Measurements from ENCODE around the gene UGGT1.

UGGT1 gene

GRCh38 chr2:128195435-128195984 is 104.5 kb downstream of the UGGT1 start:
- no peak for TF ChIP-seq CTCF (IDR thresholded peaks at IDR 0.05)
- Mint-ChIP-seq H3K27ac (no peak overlapping the region), H3K9me3 (no peaks in the 10 kb centered on the region), H3K4me3 (no peak overlapping the region), H3K27me3 (ENCODE audit: low read depth, poor library complexity) (peaks cover 2% of the 10 kb centered on the region), H3K4me1 (peaks cover 21% of the 10 kb centered on the region), H3K36me3 (ENCODE audit: low read depth) (peaks cover 36% of the 10 kb centered on the region)
- DNase-seq: no peak

GRCh38 chr2:128196026-128196425 is 105.0 kb downstream of the UGGT1 start:
- no peak for TF ChIP-seq CTCF (IDR thresholded peaks at IDR 0.05)
- Mint-ChIP-seq H3K27me3 (ENCODE audit: low read depth, poor library complexity) (peaks cover 2% of the 10 kb centered on the region), H3K36me3 (ENCODE audit: low read depth) (peaks cover 31% of the 10 kb centered on the region), H3K4me1 (peaks cover 21% of the 10 kb centered on the region), H3K27ac (peak overlapping the region; percentile 12), H3K4me3 (no peak overlapping the region), H3K9me3 (no peaks in the 10 kb centered on the region)
- DNase-seq: no peak

- Mint-ChIP-seq H3K27me3 (ENCODE audit: low read depth, poor library complexity) (peaks cover 2% of the 10 kb centered on the region), H3K4me1 (peaks cover 21% of the 10 kb centered on the region), H3K4me3 (no peak overlapping the region), H3K27ac (peak overlapping the region; percentile 12), H3K9me3 (no peaks in the 10 kb centered on the region), H3K36me3 (ENCODE audit: low read depth) (peaks cover 27% of the 10 kb centered on the region)
- TF ChIP-seq CTCF (IDR thresholded peaks at IDR 0.05): no peak
- DNase-seq: no peak
Measured at GRCh38 chr2:128196471-128196931, 105.5 kb downstream of the UGGT1 start.

- no peak for DNase-seq
- Mint-ChIP-seq H3K4me1 (peaks cover 21% of the 10 kb centered on the region), H3K27me3 (ENCODE audit: low read depth, poor library complexity) (peaks cover 2% of the 10 kb centered on the region), H3K9me3 (no peaks in the 10 kb centered on the region), H3K27ac (no peak overlapping the region), H3K36me3 (ENCODE audit: low read depth) (peaks cover 23% of the 10 kb centered on the region), H3K4me3 (no peak overlapping the region)
- no peak for TF ChIP-seq CTCF (IDR thresholded peaks at IDR 0.05)
Measured at GRCh38 chr2:128197059-128197458, 106.1 kb downstream of the UGGT1 start.

GRCh38 chr2:128198656-128199055 is 107.7 kb downstream of the UGGT1 start:
- no peak for DNase-seq
- no peak overlapping the region for H3K4me3 Mint-ChIP-seq
- no peaks in the 10 kb centered on the region for H3K9me3 Mint-ChIP-seq
- peaks cover 12% of the 10 kb centered on the region for H3K36me3 Mint-ChIP-seq (ENCODE audit: low read depth)
- peaks cover 12% of the 10 kb centered on the region for H3K4me1 Mint-ChIP-seq
- no peak for TF ChIP-seq CTCF (IDR thresholded peaks at IDR 0.05)
- no peaks in the 10 kb centered on the region for H3K27me3 Mint-ChIP-seq (ENCODE audit: low read depth, poor library complexity)
- H3K27ac Mint-ChIP-seq: peak overlapping the region; percentile 34

- Mint-ChIP-seq H3K4me1 (peaks cover 10% of the 10 kb centered on the region), H3K9me3 (no peaks in the 10 kb centered on the region), H3K27ac (peak overlapping the region; percentile 34), H3K36me3 (ENCODE audit: low read depth) (peaks cover 10% of the 10 kb centered on the region), H3K27me3 (ENCODE audit: low read depth, poor library complexity) (peaks cover 5% of the 10 kb centered on the region), H3K4me3 (no peak overlapping the region)
- DNase-seq: no peak
- TF ChIP-seq CTCF (IDR thresholded peaks at IDR 0.05): no peak
Measured at GRCh38 chr2:128199141-128199540, 108.1 kb downstream of the UGGT1 start.
